GM19193 (cell line): ENCODE measurements around the gene RASIP1.
A peak's percentile ranks its signal among the peaks of the same experiment; 100 is the strongest.

Experiments
- POLR2A ChIP-seq: IDR thresholded peaks from 4 replicates; pipeline ENCODE4 v1.6.1; 2011; ENCODE audit not compliant: insufficient read depth, insufficient read length; ENCODE audit errors: extremely low read depth

Gene RASIP1

DNA sequence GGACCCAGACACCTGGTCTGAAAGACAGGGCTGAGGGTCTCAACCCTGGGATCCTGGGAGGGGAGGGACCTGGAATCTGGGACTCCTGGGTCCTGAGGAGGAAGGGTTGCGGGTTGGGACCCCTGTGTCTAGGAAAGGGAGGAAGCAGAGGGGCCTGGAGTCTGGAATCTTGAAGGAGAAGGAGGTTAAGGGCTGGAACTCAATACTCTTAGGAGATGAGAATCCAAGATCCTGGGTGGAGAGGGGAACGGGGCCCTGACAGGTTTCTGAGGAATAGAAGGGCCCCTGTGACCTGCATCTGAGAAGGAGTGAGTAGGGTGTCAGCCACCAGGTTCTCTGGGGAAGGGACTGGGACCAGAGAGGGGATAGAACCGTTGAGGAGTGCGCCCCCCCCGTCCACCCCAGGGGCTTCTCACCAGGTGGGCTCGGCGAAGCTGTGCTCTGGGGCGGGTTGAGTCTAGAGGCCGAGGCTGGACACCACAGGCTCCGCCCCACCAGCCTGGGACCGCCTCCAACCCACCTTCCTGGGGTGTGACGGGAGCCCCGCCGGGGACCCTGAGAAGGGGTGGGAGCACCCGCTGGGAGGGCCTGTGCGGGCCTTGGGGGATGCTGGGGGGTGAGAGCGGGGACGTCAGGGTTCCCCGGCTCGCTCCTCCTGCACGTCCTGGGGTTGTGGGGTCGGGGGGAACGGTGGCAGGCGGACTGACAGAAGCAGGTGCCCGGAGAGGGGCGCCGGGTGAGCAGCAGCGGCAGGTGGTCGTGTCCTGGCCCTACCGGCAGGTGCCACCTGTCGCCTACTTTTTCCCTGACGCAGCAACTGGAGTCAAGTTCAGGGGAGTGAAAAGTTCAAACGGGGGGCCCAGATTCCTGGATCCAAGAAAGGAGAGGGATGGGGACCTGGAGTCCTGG lies 20.9 kb downstream of the RASIP1 start, which contains the start of gene MAMSTR:
MAMSTR (minus strand) TSS at position 463 of the 909 bp plus-strand sequence. CDS start 694 bp downstream, outside the sequence.
- no peak for TF ChIP-seq POLR2A

DNA sequence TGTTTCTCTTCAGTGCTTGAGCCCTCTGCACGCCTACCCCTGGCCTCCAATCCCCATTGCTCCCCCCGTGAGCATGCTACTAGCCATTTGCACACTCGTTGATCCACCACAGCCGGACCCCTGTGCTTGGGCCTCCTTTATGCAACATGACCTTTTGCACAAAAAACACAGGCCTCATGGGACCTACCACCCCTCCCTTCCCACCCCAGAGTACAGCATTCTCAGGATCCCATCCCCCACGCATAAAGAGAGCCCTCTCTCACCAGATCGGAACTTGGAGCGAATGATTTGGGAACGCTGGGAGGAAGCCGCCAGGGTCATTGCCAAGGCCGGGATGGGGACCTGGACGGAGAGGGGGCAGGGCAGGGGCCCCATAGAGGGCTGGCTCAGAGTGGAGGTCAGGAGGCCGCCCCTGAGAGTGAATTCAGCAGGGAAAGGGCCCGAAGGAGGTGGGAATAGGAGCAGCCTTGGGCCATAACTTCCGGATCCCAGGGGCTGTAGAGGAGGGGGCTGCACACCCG lies 21.6 kb downstream of the RASIP1 start:
- TF ChIP-seq POLR2A = no peak

DNA sequence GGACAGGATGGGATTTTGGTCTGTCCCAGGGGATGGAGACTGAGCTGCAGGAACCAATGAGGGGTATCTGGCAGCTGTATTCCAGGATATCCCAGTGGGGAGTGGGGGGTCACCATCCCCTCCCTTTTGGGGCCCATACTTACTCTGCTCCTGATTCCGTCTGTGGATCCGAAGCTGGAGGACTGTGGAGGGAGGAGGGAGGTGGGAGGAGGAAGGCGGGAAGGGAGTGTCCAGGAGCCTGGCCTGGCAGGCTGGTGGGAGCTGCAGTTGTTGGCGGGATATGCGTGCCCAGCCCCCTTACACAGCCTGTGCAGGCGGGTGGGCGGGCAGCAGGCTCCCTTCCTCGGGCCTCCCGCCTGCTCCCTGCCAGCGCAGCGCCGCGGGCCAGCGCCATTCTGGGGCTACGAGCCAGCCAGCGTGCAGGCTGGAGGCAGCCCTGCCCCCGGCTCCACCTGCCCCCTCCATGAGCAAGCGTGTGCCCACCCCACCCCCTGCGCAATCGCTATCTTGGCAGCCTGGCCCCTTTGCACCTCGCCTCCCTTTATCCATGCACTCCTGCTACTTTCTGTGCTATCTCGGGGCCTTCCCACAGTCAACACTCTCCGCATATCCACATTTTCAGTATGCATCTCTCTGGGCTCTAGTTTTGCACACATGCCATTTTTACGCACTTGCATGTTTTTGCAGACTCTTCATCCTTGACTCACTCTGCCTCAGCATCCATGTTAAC lies 23.7 kb downstream of the RASIP1 start:
- TF ChIP-seq POLR2A = no peak

DNA sequence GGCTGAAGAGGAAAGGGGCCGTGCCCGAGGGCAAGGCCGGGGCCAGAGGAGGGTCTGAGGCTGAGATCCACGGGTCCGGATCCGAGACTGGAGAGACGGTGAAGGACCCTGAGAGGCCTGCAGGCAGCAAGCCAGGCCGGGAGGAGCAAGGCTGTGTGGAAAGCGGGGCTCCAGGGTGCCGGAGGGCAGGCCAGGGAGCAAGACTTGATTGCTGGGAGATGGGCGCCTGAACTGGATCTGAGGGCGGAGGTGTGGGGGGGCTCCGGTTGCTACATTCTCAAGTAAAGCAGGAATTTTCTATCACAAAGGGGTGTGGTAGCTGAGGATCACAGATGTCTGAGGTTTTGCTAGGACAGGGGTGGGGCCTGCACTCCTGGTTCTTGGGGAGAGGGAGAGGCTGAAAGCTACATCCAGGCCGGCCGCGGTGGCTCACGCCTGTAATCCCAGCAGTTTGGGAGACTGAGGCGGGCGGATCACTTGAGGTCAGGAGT lies 24.7 kb downstream of the RASIP1 start:
- no peak for TF ChIP-seq POLR2A

DNA sequence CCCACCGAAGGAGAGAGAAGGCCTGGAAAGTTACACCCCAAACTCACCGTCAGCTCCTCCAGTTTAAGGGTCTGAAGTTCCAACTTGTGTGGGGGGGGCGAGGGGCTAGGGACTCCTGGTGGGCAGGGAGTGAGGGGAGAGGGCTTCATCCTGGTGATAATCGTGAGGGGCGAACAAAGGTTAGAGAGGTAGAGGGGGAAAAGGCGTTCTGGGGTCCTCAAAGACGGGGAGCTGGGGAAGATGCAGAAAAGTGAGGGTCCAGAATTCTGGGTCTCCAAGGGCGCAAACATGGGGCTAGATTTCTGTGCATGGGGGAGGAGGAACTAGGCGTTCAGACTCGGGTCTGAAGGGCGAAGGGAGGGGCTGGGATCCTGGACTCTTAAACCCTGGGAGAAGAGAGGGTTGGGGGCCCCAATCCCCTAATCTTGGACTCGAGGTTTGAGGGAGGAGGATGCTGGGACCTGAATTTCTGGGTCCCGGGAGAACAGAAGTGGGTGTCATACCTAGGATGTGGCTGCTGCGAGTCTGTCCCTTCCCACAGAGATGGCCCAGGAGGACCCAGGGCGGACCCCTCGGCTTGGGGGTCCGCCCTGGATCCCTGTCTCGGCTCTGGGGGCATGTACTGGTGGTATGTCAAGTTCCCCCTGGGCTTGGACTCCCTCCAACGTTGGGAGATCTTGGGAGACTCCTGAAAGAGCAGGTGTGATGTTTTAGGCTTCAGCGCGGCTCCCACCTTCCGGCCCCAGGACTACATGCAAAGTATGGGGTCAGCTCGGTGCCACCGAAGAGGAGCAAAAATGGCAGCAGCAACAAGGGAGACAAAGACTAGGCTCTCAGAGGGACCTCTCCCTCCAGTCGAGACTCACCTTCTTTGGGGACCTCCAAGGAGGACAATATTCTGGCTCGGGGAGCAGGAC lies 25.4 kb downstream of the RASIP1 start:
- no peak for TF ChIP-seq POLR2A

DNA sequence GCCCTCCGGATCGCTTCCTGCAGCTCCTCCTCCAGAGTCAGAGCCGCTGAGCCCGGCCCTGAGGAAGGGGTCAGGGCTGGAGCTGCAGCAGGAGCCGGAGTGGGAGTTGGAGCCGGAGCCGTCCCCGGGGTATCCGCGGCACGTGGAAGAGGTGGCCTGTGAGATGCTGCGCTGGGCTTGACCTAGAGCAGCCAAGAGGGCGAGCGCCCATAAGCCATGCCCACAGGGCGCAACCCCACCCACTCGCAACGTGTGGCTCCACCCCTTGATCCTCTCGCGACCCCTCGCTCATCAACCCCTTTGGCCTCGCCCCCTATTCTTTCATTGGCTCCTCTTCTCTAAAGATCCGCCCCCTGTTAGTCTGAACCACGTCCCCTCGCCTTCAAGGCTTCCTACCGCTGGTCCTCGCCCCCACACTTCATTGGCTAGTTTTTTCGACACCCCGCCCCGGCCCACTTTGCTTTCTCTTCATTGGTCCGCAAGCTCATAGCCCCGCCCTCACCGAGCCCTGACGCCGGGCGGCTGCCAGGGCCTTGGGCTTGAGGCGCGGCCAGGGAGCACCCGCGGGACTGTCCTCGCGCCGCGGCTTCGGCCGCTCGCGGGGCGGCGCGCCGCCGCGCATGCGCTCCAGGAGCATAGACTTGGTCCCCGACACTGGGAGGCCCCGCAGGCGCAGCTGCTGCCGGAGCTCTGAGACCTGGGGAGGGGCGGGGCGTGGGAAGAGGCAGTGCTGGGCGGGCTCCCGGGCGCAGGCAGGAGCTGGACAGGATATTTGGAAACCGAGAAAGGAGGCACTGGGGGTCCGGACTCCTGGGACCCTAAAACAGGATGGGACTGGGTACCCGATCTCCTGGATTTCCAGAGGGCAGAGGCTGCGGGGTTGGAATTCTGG lies 26.3 kb downstream of the RASIP1 start:
- TF ChIP-seq POLR2A = peak; percentile 52

DNA sequence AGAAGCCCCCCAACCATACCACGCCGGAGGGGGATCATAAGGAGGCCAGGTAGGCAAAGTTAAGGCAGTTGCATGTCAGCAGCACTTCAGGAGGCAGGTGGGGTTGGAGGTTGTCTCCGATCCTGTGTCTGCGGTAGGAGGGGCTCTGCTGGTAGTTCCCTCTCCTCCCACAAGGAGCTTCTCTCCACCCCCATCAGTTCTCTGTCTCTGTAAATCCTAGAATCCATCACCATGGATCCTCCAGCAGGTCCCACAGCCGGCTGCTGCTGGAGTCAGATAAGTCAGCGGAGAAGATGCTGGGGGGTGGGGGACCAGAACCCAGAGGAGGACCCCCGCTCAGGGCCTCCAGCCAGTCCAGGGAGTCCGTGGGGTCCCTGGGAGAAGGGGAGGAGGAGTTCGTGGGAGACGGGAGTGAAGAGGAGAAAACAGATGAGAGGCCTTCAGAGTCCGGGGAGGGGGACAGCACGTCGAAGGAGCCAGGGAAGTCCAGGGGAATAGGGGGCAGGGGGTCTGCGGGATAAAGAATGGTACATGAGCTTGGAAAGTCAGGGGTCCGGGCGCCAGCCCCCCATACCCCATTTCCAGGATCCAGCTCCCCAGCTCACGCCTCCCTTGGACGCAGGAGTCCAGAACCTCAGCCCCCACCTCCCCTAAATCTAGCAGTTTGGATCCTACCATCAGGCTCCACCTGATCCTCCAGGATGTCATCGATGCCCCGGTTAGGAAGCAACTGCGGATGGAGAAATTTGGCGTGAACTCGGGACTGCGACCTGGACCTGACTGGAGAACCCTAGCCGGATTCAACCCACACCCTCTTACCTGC lies 27.2 kb downstream of the RASIP1 start:
- TF ChIP-seq POLR2A = no peak

DNA sequence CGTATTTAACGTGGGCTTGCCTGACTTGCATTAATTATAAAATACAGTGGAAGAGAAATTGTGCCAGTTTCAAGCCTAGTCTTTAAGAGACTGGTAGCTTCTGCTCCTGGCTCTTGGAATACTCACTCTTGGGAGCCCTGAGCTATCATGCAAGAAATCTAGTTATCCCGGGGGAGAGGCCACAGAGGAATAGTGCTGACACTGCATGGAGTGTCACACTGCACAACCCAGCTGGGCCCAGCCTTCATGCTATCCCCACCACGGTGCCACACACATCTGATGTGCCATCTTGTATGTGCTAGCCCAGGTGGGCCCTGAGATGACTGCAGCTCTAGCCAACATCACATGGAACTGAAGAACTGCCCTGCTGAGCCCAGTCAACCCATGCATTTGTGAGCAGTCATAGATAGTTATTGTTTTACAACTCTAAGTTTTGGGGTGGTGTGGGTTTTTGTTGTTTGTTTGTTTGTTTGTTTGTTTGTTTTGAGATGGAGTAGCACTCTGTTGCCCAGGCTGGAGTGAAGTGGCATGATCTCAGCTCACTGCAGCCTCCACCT lies 29.2 kb downstream of the RASIP1 start:
- TF ChIP-seq POLR2A = no peak

DNA sequence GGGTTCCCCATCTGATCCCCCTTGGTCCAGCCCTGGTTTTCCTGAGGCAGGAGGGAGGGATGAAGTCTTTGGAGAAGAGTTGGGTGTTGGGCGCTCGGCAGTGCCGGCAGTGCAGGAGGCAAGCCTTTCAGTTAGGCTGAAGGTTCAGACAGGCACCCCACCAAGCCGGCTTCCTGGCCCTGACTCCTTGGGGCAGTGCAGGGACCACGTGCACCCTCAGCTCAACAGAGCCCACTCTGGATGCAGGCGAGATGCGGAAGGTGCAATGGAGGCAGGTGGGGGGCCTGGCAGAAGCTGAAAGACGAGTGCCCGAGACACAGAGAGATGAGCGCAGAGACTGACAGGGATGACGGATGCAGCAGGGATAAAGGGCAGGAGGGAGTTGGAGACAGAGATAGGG lies 31.9 kb downstream of the RASIP1 start:
- no peak for TF ChIP-seq POLR2A

DNA sequence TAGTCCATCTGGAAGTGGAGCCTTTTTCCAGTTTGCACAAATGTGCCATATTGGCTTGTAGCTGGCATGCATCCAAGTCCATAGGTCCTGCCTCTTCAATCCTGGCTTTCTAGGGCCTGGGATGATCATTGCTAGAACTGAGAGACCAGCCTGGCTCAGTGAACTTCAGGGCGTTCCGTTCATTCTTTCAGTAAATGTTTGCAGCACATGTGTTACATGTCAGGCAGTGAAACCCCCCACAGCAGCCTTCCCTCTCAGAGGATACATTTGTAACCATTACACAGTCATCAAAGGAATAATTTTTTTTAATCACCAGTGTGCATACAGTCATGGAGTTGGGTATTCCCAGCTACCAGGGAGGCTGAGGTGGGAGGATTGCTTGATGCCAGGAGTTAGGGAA lies 35.0 kb downstream of the RASIP1 start:
- TF ChIP-seq POLR2A = no peak

DNA sequence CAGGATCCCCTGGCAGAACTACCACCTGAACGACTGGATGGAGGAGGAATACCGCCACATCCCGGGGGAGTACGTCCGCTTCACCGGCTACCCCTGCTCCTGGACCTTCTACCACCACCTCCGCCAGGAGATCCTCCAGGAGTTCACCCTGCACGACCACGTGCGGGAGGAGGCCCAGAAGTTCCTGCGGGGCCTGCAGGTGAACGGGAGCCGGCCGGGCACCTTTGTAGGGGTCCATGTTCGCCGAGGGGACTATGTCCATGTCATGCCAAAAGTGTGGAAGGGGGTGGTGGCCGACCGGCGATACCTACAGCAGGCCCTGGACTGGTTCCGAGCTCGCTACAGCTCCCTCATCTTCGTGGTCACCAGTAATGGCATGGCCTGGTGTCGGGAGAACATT lies 37.1 kb downstream of the RASIP1 start:
- no peak for TF ChIP-seq POLR2A

DNA sequence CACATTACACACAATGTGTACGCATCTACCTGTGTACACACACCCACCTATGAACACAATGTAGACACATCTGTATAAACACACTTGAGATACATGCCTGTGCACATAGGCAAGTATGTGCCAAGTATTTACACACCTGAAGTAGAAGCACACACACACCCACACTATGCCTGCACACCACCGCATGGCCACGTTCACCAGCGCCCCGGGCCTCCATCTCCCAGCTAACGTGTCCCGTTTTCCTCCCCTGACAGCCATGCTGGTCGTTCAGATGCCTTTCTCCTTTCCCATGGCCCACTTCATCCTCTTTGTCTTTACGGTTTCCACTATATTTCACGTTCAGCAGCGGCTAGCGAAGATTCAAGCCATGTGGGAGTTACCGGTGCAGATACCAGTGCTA lies 37.7 kb downstream of the RASIP1 start:
- no peak for TF ChIP-seq POLR2A
